ENCODE results near the gene STX2. TPM values are rescaled to one million over a fixed set of nuclear protein-coding genes. Genes with fewer than 3 reads are reported as not detected.

STX2 gene
- total and polyA plus RNA-seq, 10 of the 15 experiments (the other 5 are each of a cell fraction or from before 2014, with no cell fraction given): 6.0 to 22.2 (median 10.0) TPM

DNA sequence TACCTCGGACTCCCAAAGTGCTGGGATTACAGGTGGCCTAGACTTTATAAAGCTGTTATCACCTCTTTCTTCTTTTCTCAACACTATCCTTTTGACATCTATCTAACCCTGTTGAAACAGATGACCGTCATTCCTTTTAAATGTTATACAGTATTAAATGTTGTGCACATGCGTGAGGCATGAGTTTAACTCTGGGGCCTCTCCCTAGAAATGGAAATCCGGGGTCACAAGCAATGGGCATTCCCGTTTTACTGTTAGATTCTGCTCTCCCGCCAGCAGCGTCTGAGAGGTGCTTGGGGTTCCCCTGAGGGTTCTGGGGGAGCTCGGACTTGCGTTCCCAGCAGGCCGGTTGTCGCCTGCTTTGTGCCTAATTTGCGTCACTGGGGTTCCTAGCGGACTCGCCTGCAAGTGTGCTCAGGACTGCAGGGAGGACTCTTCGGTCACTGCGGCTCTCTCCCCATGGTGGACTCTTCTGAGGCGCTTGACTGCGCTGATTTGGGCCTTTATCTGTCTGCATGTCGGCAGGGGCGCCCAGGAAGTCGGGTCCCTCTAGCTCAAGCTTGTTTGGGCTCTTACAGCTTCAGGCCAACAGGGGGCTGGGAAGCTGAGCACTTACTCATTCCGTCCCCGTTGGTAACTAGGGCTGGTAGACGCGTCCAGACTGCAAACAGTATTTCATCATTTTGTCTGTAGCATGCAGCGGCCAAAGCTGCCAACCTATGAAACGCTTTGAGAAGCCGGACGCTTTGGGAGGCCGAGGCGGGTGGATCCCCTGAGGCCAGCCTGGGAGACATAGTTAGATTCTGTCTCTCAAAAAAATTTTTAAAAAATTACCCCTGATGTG lies 31.6 kb upstream of the STX2 start (continued):
- TF ChIP-seq IKZF2 (IDR thresholded peaks at IDR 0.05): peak; percentile 32 to 49; a peak in 2 of 4 replicates
- TF ChIP-seq, protein P1, sequence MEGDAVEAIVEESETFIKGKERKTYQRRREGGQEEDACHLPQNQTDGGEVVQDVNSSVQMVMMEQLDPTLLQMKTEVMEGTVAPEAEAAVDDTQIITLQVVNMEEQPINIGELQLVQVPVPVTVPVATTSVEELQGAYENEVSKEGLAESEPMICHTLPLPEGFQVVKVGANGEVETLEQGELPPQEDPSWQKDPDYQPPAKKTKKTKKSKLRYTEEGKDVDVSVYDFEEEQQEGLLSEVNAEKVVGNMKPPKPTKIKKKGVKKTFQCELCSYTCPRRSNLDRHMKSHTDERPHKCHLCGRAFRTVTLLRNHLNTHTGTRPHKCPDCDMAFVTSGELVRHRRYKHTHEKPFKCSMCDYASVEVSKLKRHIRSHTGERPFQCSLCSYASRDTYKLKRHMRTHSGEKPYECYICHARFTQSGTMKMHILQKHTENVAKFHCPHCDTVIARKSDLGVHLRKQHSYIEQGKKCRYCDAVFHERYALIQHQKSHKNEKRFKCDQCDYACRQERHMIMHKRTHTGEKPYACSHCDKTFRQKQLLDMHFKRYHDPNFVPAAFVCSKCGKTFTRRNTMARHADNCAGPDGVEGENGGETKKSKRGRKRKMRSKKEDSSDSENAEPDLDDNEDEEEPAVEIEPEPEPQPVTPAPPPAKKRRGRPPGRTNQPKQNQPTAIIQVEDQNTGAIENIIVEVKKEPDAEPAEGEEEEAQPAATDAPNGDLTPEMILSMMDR (IDR thresholded peaks at IDR 0.05 in 2 of 3, conservative IDR thresholded peaks at IDR 0.05 in 1 of 3; ENCODE audit: control insufficient read depth in 2 of 3, extremely low read depth in 1 of 3, insufficient read depth in 1 of 3, low read depth in 3 of 3, low read length in 3 of 3): peak; percentile 59 to 83 (median 71)
- TF ChIP-seq ESRRA (IDR thresholded peaks at IDR 0.05; ENCODE audit: low read length): no peak
- TF ChIP-seq MYC (IDR thresholded peaks at IDR 0.05; ENCODE audit: insufficient read depth, insufficient read length, insufficient replicate concordance, low read length, severe bottlenecking): no peak
- TF ChIP-seq POLR2AphosphoS2 (IDR thresholded peaks at IDR 0.05; ENCODE audit: low read depth, low read length): no peak
- no peak; the same call in 1 of the 2 replicates for TF ChIP-seq BCL11A (IDR thresholded peaks at IDR 0.05; ENCODE audit: low read depth, low read length)
- TF ChIP-seq HDAC6 (IDR thresholded peaks at IDR 0.05; ENCODE audit: unreplicated experiment): peak; percentile 45
- peak; percentile 56 for TF ChIP-seq MEF2B (IDR thresholded peaks at IDR 0.05; ENCODE audit: partially characterized antibody, poor library complexity, severe bottlenecking)
- TF ChIP-seq RELA (IDR thresholded peaks at IDR 0.05; ENCODE audit: borderline replicate concordance, partially characterized antibody): peak; percentile 29
- peak; percentile 53; the same call in 1 of the 2 replicates for TF ChIP-seq SMC3 (IDR thresholded peaks at IDR 0.05; ENCODE audit: borderline replicate concordance, low read length)
- TF ChIP-seq, protein P2, sequence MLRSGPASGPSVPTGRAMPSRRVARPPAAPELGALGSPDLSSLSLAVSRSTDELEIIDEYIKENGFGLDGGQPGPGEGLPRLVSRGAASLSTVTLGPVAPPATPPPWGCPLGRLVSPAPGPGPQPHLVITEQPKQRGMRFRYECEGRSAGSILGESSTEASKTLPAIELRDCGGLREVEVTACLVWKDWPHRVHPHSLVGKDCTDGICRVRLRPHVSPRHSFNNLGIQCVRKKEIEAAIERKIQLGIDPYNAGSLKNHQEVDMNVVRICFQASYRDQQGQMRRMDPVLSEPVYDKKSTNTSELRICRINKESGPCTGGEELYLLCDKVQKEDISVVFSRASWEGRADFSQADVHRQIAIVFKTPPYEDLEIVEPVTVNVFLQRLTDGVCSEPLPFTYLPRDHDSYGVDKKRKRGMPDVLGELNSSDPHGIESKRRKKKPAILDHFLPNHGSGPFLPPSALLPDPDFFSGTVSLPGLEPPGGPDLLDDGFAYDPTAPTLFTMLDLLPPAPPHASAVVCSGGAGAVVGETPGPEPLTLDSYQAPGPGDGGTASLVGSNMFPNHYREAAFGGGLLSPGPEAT (IDR thresholded peaks at IDR 0.05; ENCODE audit: low read depth): peak; percentile 46; the same call in 1 of the 2 replicates
- TF ChIP-seq POLR2AphosphoS5 (IDR thresholded peaks at IDR 0.05; ENCODE audit: low read length): peak; percentile 49
- peak; percentile 27; the same call in 1 of the 2 replicates for TF ChIP-seq IKZF1 (conservative IDR thresholded peaks at IDR 0.05)
- TF ChIP-seq, protein P3, sequence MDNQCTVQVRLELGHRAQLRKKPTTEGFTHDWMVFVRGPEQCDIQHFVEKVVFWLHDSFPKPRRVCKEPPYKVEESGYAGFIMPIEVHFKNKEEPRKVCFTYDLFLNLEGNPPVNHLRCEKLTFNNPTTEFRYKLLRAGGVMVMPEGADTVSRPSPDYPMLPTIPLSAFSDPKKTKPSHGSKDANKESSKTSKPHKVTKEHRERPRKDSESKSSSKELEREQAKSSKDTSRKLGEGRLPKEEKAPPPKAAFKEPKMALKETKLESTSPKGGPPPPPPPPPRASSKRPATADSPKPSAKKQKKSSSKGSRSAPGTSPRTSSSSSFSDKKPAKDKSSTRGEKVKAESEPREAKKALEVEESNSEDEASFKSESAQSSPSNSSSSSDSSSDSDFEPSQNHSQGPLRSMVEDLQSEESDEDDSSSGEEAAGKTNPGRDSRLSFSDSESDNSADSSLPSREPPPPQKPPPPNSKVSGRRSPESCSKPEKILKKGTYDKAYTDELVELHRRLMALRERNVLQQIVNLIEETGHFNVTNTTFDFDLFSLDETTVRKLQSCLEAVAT (IDR thresholded peaks at IDR 0.05): peak; percentile 22; the same call in 1 of the 2 replicates
- peak; percentile 39; the same call in 1 of the 2 replicates for TF ChIP-seq MTA2 (IDR thresholded peaks at IDR 0.05; ENCODE audit: low read depth)
- TF ChIP-seq GATAD2B (conservative IDR thresholded peaks at IDR 0.05; ENCODE audit: low read depth): peak; percentile 68
- 0 out of 2 replicates have a peak, but pooled peaks have one; percentile 21 for TF ChIP-seq BACH1 (IDR thresholded peaks at IDR 0.05; ENCODE audit: borderline replicate concordance)
- peak; percentile 76 for TF ChIP-seq YY1 (IDR thresholded peaks at IDR 0.05; ENCODE audit: low read depth, low read length)
- TF ChIP-seq TAF1 (IDR thresholded peaks at IDR 0.05; ENCODE audit: borderline replicate concordance, low read depth, low read length): peak; percentile 58; the same call in 1 of the 2 replicates
- TF ChIP-seq, protein P4, sequence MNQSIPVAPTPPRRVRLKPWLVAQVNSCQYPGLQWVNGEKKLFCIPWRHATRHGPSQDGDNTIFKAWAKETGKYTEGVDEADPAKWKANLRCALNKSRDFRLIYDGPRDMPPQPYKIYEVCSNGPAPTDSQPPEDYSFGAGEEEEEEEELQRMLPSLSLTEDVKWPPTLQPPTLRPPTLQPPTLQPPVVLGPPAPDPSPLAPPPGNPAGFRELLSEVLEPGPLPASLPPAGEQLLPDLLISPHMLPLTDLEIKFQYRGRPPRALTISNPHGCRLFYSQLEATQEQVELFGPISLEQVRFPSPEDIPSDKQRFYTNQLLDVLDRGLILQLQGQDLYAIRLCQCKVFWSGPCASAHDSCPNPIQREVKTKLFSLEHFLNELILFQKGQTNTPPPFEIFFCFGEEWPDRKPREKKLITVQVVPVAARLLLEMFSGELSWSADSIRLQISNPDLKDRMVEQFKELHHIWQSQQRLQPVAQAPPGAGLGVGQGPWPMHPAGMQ (IDR thresholded peaks at IDR 0.05; ENCODE audit: borderline replicate concordance): no peak

Measured in GM12878 (cell line).